Upper lobe of left lung (tissue), 6 donors: ENCODE results near the gene NEDD4L. TPM values are rescaled to one million over a fixed set of nuclear protein-coding genes. Genes with fewer than 3 reads are reported as not detected.
"Not testable (repeated sequence)": the region's sequence is repeated elsewhere in the genome, so short reads cannot be mapped to it uniquely, and the experiment has no call there.

Experiments used
- ATAC-seq, 2 donors: fragments of 200-7000 bp; cut with Tn5 transposase; one replicate each; pipeline ENCODE4 v1.9.1; 2022; ENCODE audit warnings: mild to moderate bottlenecking in 2 of 2, moderate library complexity in 2 of 2; ENCODE audit not compliant: low FRiP score in 2 of 2
- DNase-seq, 2 donors: peaks; one replicate each; pipeline ENCODE4 v3.0.0-alpha.2; 2019 to 2020
- H3K27ac ChIP-seq, 4 donors: fragments of 200-600 bp; sonication (generic); one replicate each; pipeline ENCODE4 v1.5.1; 2016 to 2019
- H3K27me3 ChIP-seq, 4 donors: fragments of 200-600 bp; sonication (generic); one replicate each; pipeline ENCODE4 v1.5.1; 2017 to 2019
- H3K36me3 ChIP-seq, 4 donors: fragments of 200-600 bp; sonication (generic); one replicate each; pipeline ENCODE4 v1.5.1; 2016 to 2019
- H3K4me1 ChIP-seq, 4 donors: fragments of 200-600 bp; sonication (generic); one replicate each; pipeline ENCODE4 v1.5.1; 2018 to 2019
- H3K4me3 ChIP-seq, 4 donors: fragments of 200-600 bp; sonication (generic); one replicate each; pipeline ENCODE4 v1.5.1; 2017 to 2019; ENCODE audit warnings: mild to moderate bottlenecking in 2 of 4, moderate library complexity in 1 of 4
- H3K9me3 ChIP-seq, 4 donors: fragments of 200-600 bp; sonication (generic); one replicate each; pipeline ENCODE4 v1.5.1; 2018 to 2019
- EP300 ChIP-seq, 4 donors: sonication (generic); formaldehyde crosslinking; IDR thresholded peaks; one replicate each; pipeline ENCODE4 v1.5.1; 2017; ENCODE audit warnings: antibody characterized with exemption in 4 of 4, control low read depth in 2 of 4
- POLR2A ChIP-seq, 4 donors: fragments of 450-650 bp; IDR thresholded peaks; one replicate each; pipeline ENCODE4 v1.5.1; 2016 to 2017; ENCODE audit warnings: antibody characterized with exemption in 4 of 4, mild to moderate bottlenecking in 2 of 4
- POLR2AphosphoS5 ChIP-seq, 2 donors: sonication (generic); formaldehyde crosslinking; IDR thresholded peaks; one replicate each; pipeline ENCODE4 v1.5.1; 2017; ENCODE audit warnings: antibody characterized with exemption in 2 of 2
- WGBS, 2 donors: methylation state at CpG; one replicate each; pipeline ENCODE4 v1.1.5; 2017 to 2018; 5-methylcytosine and 5-hydroxymethylcytosine counted together
- total RNA-seq, 6 donors: library from RNA; depleted of rRNA in 4 of 6; stranded (reverse); fragments of >200 nt in 4 of 6; gene quantifications; one replicate each; pipeline versions ENCODE4 v1.1.0 to v1.2.1, GENCODE V29; 2016 to 2021
- TF ChIP-seq, protein P1 (sequence below), 6 experiments: fragments of 450-650 bp in 4 of 6; fragments of 200-600 bp in 2 of 6; sonication (generic) in 2 of 6; IDR thresholded peaks; one replicate each; pipeline ENCODE4 v1.5.1; 2016 to 2019; ENCODE audit warnings: antibody characterized with exemption in 6 of 6
- donor health status: DM: no; HTN: no; CAD: no; lungs with moderate emphysema.
- donor health status: DM: no; HTN: yes; CAD: no; lungs with severe emphysema.

NEDD4L gene
- total RNA-seq, 6 donors from 2014 or later = 148 to 491 (median 300) TPM

DNA sequence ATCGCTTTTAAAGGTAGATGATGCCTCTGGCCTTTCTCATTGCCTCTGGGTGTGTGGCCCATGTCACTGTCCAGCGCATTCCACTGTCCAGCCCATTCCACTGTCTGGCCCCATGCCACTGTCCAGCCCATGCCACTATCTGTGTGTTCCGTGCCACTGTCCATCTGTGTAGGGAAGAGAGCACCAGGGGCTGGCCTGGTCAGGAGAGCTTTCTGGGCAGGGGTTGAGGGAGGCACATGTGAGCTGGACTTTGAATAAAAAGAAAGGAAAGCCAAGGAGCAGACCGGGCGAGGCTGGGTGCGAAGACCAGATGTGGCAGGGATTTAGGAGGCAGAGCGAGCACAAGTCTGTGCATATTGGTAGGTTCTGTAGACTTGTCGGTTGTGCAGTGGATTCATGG lies 236.2 kb downstream of the NEDD4L start:
- ATAC-seq (peak; percentile 29 to 35), DNase-seq (no peak)
- no peaks in the 10 kb centered on the region for H3K9me3 ChIP-seq
- peak overlapping the region in 2 of 4 donors; percentile 53 to 79 for H3K27ac ChIP-seq
- no peaks in the 10 kb centered on the region for H3K36me3 ChIP-seq
- H3K4me3 ChIP-seq = no peak overlapping the region
- WGBS, 2 donors = 93 to 94% methylated on average over 8 of the region's 8 CpGs
- no peaks in the 10 kb centered on the region for H3K27me3 ChIP-seq
- H3K4me1 ChIP-seq = peaks cover 0 to 46% (median 37%) of the 10 kb centered on the region in 4 donors
- TF ChIP-seq, protein P1, sequence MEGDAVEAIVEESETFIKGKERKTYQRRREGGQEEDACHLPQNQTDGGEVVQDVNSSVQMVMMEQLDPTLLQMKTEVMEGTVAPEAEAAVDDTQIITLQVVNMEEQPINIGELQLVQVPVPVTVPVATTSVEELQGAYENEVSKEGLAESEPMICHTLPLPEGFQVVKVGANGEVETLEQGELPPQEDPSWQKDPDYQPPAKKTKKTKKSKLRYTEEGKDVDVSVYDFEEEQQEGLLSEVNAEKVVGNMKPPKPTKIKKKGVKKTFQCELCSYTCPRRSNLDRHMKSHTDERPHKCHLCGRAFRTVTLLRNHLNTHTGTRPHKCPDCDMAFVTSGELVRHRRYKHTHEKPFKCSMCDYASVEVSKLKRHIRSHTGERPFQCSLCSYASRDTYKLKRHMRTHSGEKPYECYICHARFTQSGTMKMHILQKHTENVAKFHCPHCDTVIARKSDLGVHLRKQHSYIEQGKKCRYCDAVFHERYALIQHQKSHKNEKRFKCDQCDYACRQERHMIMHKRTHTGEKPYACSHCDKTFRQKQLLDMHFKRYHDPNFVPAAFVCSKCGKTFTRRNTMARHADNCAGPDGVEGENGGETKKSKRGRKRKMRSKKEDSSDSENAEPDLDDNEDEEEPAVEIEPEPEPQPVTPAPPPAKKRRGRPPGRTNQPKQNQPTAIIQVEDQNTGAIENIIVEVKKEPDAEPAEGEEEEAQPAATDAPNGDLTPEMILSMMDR (IDR thresholded peaks at IDR 0.05) = no peak
- no peak for TF ChIP-seq POLR2A (IDR thresholded peaks at IDR 0.05)
- TF ChIP-seq POLR2AphosphoS5 (IDR thresholded peaks at IDR 0.05) = no peak
- TF ChIP-seq EP300 (IDR thresholded peaks at IDR 0.05) = no peak

DNA sequence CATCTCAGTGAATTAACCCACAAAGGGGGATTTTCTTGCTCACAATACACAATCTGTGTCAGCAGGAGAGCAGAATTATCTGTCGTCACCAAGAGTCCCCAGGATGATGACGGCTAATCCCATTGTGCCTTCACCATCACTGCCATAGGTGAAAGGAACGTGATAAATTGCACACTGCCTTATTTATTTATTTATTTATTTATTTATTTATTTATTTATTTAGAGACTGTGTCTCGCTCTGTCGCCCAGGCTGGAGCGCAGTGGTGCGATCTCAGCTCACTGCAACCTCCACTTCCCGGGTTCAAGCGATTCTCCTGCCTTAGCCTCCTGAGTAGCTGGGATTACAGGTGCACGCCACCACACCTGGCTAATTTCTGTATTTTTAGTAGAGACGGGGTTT lies 238.8 kb downstream of the NEDD4L start:
- not testable (repeated sequence) for DNase-seq, H3K9me3 ChIP-seq, H3K36me3 ChIP-seq, H3K4me3 ChIP-seq, ATAC-seq, H3K27me3 ChIP-seq
- Histone ChIP-seq H3K27ac (peak overlapping the region in 2 of 4 donors; percentile 31 to 82), H3K4me1 (peaks cover 5 to 37% (median 30%) of the 10 kb centered on the region in 4 donors)
- 98% methylated on average over 11 of the region's 11 CpGs for WGBS, 2 donors

DNA sequence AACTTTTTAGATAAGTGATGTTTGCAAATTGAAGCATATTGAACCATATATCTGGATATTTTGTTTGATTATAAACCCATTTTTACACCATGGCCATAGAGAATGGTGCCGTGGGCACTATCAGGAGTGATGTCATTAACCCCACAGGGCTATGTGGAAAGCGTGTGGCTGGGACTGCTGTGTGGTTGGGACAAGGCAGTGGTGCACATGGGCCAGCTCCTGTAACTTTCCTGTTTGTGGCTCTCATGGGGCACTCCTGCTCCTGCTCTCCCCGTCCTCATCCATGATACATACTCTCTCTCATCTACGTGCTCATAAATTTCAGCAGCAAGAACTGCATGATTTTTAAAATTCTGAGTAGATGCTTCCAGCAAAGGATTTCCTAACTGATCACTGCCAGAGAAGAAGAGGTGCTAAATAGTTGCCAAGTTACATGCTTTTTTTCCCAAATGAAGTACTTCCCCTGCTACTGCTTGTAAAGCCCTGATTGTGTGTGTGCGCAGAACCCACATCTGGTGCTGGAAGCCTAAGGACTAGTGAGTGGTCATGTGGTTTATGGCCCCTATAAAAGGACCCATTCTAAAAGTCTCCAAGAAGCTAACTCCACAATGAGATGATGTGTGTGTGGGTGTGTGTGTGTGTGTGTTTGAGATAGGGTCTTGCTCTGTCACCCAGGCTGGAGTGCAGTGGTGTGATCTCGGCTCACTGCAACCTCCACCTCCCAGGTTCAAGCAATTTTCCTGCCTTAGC lies 240.8 kb downstream of the NEDD4L start:
- no peak for DNase-seq
- H3K4me1 ChIP-seq = peaks cover 14 to 43% (median 40%) of the 10 kb centered on the region in 4 donors
- H3K4me3 ChIP-seq = no peak overlapping the region
- TF ChIP-seq EP300 (IDR thresholded peaks at IDR 0.05) (no peak), POLR2AphosphoS5 (IDR thresholded peaks at IDR 0.05) (no peak), POLR2A (IDR thresholded peaks at IDR 0.05) (no peak)
- TF ChIP-seq, protein P1 (IDR thresholded peaks at IDR 0.05) = no peak
- H3K27ac ChIP-seq = peak overlapping the region; percentile 62 to 88 (median 80)
- H3K36me3 ChIP-seq = no peaks in the 10 kb centered on the region
- WGBS, 2 donors = 75 to 80% methylated on average over 6 of the region's 6 CpGs
- H3K27me3 ChIP-seq = no peaks in the 10 kb centered on the region
- ATAC-seq = peak; percentile 16 to 62
- H3K9me3 ChIP-seq = no peaks in the 10 kb centered on the region

DNA sequence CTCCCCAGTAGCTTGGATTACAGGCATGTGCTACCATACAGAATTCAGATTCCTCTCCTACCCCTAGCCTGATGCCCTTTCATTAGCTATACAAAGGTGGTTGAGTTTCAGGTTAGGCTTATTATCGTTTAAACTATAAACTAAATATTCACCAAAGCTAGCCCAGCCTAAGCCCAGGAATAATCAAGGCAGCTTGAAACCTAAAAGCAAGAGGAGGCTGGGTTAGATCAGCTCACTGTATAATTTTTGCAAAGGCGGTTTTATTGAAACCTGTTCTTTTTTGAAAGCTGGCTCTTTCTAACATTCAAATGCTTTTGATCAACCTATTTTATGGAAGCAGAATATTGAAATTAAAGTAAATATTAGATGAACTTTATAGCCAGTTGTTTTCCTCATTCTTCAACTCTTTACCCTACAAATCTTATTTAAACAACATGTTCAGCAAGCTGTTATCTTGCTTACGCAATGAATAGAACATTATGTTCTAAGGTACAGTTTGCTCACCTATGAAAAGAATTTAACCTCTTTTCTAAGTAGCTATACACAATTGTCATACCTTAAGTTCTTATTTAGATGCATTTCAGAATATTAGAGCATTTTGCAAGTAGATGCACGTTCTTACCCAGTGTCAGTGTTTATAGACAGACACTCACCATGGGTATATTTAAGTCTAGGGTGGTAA lies 241.6 kb downstream of the NEDD4L start:
- Histone ChIP-seq H3K27ac (peak overlapping the region; percentile 62 to 88 (median 80)), H3K4me1 (peaks cover 20 to 48% (median 34%) of the 10 kb centered on the region in 4 donors), H3K4me3 (no peak overlapping the region), H3K27me3 (no peaks in the 10 kb centered on the region), H3K9me3 (no peaks in the 10 kb centered on the region), H3K36me3 (no peaks in the 10 kb centered on the region)
- ATAC-seq = peak; percentile 49 to 78
- TF ChIP-seq POLR2AphosphoS5 (IDR thresholded peaks at IDR 0.05) (peak in 1 of 2 donors; percentile 33), EP300 (IDR thresholded peaks at IDR 0.05) (peak in 3 of 4 donors; percentile 96 to 100 (median 97)), POLR2A (IDR thresholded peaks at IDR 0.05) (no peak)
- no peak for DNase-seq
- WGBS, 2 donors = 69% methylated on average over 4 of the region's 4 CpGs

DNA sequence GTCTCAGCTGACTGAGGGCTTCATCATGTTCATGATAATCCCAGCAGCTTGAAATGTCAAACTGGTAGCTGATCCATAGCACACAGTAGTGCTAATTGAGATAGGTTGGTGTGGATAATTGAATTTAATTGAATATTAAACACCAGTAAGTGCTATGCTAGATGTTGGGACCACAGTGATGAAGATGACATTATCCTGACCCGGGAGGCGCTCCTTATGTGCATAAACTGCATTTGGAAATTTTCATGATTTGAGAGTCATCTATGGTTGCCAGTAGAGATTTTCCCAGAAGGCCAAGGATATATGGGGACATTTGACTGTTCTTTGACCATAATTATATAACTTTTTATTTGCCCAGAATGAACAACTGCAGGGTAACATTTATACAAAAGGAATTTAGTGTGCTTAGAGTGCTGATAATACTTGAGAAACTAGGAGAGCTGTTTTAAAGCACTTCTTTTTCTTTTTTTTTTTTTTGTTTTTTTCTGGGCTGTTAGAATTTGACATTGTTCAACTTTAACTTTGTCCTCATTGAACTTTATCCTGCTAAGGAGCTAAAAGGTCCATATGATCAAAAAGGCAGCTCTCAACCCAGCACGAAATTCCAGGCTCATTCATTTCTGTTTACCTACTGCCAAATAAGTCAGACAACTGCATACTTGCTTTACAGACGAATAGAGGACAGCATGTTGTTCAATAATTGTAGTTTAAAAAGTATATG lies 242.8 kb downstream of the NEDD4L start:
- no peak overlapping the region for H3K4me3 ChIP-seq
- H3K27ac ChIP-seq = peak overlapping the region; percentile 62 to 82 (median 76)
- no peaks in the 10 kb centered on the region for H3K36me3 ChIP-seq
- ATAC-seq = peak in 1 of 2 donors; percentile 29
- no peaks in the 10 kb centered on the region for H3K9me3 ChIP-seq
- no peak for DNase-seq
- TF ChIP-seq EP300 (IDR thresholded peaks at IDR 0.05) (peak in 1 of 4 donors; percentile 11), POLR2AphosphoS5 (IDR thresholded peaks at IDR 0.05) (no peak), POLR2A (IDR thresholded peaks at IDR 0.05) (no peak)
- TF ChIP-seq, protein P1 (IDR thresholded peaks at IDR 0.05) = no peak
- H3K4me1 ChIP-seq = peaks cover 29 to 57% (median 33%) of the 10 kb centered on the region in 4 donors
- 66 to 75% methylated on average over 4 of the region's 4 CpGs for WGBS, 2 donors
- H3K27me3 ChIP-seq = no peaks in the 10 kb centered on the region
